ENCODE data around the gene SIGLEC1. TPM values are rescaled to one million over a fixed set of nuclear protein-coding genes. Genes with fewer than 3 reads are reported as not detected.

SIGLEC1 gene
- total RNA-seq, 1 donor from 2014 or later, result not detected

GRCh38 chr20:3689978-3690377, 22.4 kb downstream of the SIGLEC1 start:
- TF ChIP-seq CTCF (IDR thresholded peaks at IDR 0.05; ENCODE audit: unreplicated experiment), result no peak
- Mint-ChIP-seq H3K36me3 (ENCODE audit: insufficient read depth) (no peaks in the 10 kb centered on the region), H3K4me3 (ENCODE audit: low read depth) (no peak overlapping the region), H3K4me1 (ENCODE audit: low read depth) (no peaks in the 10 kb centered on the region), H3K27me3 (peaks cover 34% of the 10 kb centered on the region), H3K9me3 (ENCODE audit: low read depth) (no peaks in the 10 kb centered on the region), H3K27ac (no peak overlapping the region)
- no peak for DNase-seq (ENCODE audit: low spot score, unreplicated experiment)

GRCh38 chr20:3687655-3688054, 24.7 kb downstream of the SIGLEC1 start:
- TF ChIP-seq CTCF (IDR thresholded peaks at IDR 0.05; ENCODE audit: unreplicated experiment), result no peak
- no peaks in the 10 kb centered on the region for H3K36me3 Mint-ChIP-seq (ENCODE audit: insufficient read depth)
- no peak overlapping the region for H3K4me3 Mint-ChIP-seq (ENCODE audit: low read depth)
- H3K27ac Mint-ChIP-seq, result no peak overlapping the region
- H3K4me1 Mint-ChIP-seq (ENCODE audit: low read depth), result no peaks in the 10 kb centered on the region
- DNase-seq (ENCODE audit: low spot score, unreplicated experiment), result no peak
- H3K27me3 Mint-ChIP-seq, result peaks cover 51% of the 10 kb centered on the region
- H3K9me3 Mint-ChIP-seq (ENCODE audit: low read depth), result no peaks in the 10 kb centered on the region

- H3K4me3 Mint-ChIP-seq (ENCODE audit: low read depth), result no peak overlapping the region
- no peak overlapping the region for H3K27ac Mint-ChIP-seq
- H3K27me3 Mint-ChIP-seq, result peaks cover 55% of the 10 kb centered on the region
- DNase-seq (ENCODE audit: low spot score, unreplicated experiment), result no peak
- H3K36me3 Mint-ChIP-seq (ENCODE audit: insufficient read depth), result no peaks in the 10 kb centered on the region
- H3K4me1 Mint-ChIP-seq (ENCODE audit: low read depth), result no peaks in the 10 kb centered on the region
- no peak for TF ChIP-seq CTCF (IDR thresholded peaks at IDR 0.05; ENCODE audit: unreplicated experiment)
- H3K9me3 Mint-ChIP-seq (ENCODE audit: low read depth), result no peaks in the 10 kb centered on the region
Measured at GRCh38 chr20:3686867-3687321, 25.5 kb downstream of the SIGLEC1 start.

GRCh38 chr20:3686421-3686820, 26.0 kb downstream of the SIGLEC1 start:
- no peaks in the 10 kb centered on the region for H3K36me3 Mint-ChIP-seq (ENCODE audit: insufficient read depth)
- no peak for DNase-seq (ENCODE audit: low spot score, unreplicated experiment)
- H3K4me1 Mint-ChIP-seq (ENCODE audit: low read depth), result no peaks in the 10 kb centered on the region

GRCh38 chr20:3685341-3685740, 27.1 kb downstream of the SIGLEC1 start:
- Mint-ChIP-seq H3K36me3 (ENCODE audit: insufficient read depth) (no peaks in the 10 kb centered on the region), H3K4me3 (ENCODE audit: low read depth) (no peak overlapping the region), H3K4me1 (ENCODE audit: low read depth) (peaks cover 4% of the 10 kb centered on the region), H3K27ac (no peak overlapping the region), H3K9me3 (ENCODE audit: low read depth) (no peaks in the 10 kb centered on the region), H3K27me3 (peaks cover 65% of the 10 kb centered on the region)
- DNase-seq (ENCODE audit: low spot score, unreplicated experiment), result no peak
- TF ChIP-seq CTCF (IDR thresholded peaks at IDR 0.05; ENCODE audit: unreplicated experiment), result no peak

More at GRCh38 chr20:3686421-3686820, 26.0 kb downstream of the SIGLEC1 start:
- no peak overlapping the region for H3K27ac Mint-ChIP-seq
- no peaks in the 10 kb centered on the region for H3K9me3 Mint-ChIP-seq (ENCODE audit: low read depth)
- peaks cover 56% of the 10 kb centered on the region for H3K27me3 Mint-ChIP-seq
- TF ChIP-seq CTCF (IDR thresholded peaks at IDR 0.05; ENCODE audit: unreplicated experiment), result no peak
- H3K4me3 Mint-ChIP-seq (ENCODE audit: low read depth), result no peak overlapping the region
